Measurements from ENCODE around the gene OR12D3.
"Not testable (repeated sequence)": the region's sequence is repeated elsewhere in the genome, so short reads cannot be mapped to it uniquely, and the experiment has no call there.

OR12D3 gene

GRCh38 chr6:29375191-29375590, at the start of gene OR12D3:
Gene OR12D3 (minus strand): TSS chr6:29375291. CDS start chr6:29375287, 4 bp downstream.
- DNase-seq, result no peak

DNA sequence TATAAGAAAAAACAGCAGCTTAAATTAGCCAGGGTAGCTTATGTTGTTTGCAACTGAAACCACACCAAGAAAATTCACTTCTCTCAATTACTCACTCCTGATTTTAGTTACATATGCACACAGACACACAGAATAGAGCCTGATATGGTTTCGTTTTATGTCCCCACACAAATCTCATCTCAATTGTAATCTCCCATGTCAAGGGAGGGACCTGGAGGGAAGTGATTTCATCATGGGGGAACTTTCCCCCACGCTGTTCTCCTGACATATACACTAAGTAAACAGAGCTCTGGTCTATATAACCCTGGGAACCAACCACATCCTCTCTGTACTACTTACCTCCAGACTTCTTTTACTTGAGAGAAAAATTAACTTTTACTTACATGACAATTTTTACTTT, 49.5 kb upstream of the OR12D3 start:
- no peak for DNase-seq

- no peak for DNase-seq
These were observed 49.1 kb upstream of the OR12D3 start for GRCh38 chr6:29424168-29424567.

DNA sequence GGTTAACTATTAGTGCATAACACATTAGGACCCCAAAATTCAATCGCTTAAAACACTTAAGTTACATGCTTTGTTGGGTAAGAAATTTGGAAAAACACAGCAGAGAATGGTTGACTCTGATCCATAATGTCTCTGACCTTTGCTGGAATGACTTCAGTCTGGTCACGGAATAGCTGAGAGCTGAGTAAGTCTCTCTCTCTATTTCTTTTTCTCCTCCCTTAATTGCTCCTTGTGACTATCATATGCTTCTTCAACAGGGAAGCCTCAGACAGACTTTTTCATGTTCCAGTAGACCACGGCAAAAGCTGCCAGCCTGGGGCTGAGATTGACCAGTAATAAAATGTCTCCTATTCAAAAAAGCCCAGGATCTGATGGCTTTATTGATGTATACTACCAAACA, 44.4 kb upstream of the OR12D3 start:
- DNase-seq, result no peak

GRCh38 chr6:29414588-29414987, 39.5 kb upstream of the OR12D3 start, which contains the start of gene OR12D1:
Gene OR12D1 (plus strand): TSS chr6:29414928.
- DNase-seq, result no peak

GRCh38 chr6:29403801-29404200, 28.7 kb upstream of the OR12D3 start:
- DNase-seq, result no peak

- DNase-seq, result no peak
These were observed 24.4 kb upstream of the OR12D3 start for GRCh38 chr6:29399525-29399924.

- no peak for DNase-seq
These were observed 20.2 kb upstream of the OR12D3 start, which contains the start of gene OR12D2 for GRCh38 chr6:29395331-29395730. Gene OR12D2 (plus strand): TSS chr6:29395631. CDS start chr6:29396700, 1,069 bp downstream.

GRCh38 chr6:29388533-29388932, 13.4 kb upstream of the OR12D3 start:
- DNase-seq, result no peak

GRCh38 chr6:29376003-29376402, 912 bp upstream of the OR12D3 start:
- no peak for DNase-seq

GRCh38 chr6:29368765-29369164, 6.3 kb downstream of the OR12D3 start, which contains the start of gene OR5V1:
Gene OR5V1 (minus strand): TSS chr6:29368865. CDS start chr6:29356195, 12,670 bp downstream.
- DNase-seq, result no peak

DNA sequence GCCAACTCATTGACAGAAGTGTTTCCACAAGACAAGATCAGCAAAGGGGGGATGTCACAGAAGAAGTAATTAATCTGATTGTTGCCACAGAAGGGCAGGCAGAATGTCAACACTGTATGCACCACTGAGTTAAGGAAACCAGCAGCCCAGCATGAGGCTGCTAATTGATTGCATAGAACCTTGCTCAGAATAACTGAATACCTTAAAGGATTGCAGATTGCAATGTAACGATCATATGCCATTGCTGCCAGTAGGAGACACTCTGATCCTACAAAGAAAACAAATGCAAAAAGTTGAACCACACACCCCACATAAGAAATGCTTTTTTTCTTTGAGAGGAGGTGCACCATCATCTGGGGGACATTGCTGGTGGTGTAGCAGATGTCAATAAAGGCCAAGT, 19.5 kb downstream of the OR12D3 start:
- DNase-seq, result no peak

DNA sequence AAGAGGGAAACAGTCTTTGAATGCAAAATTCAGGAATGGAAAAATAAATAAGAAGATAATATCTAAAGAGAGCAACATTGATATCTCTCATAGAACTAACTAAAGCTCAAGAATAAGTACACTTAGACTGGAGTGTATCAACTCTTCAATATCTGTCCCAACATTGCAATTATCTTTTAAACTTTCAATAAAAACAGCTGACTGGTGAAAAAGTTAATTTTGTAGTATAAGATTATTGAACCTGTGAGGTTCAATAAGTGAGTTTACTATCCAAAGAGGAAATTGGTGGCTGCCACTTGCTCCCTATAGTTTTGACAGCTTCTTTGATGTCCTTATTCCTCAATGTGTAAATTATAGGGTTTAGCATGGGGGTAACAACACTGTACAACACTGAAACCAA, 20.1 kb downstream of the OR12D3 start:
- DNase-seq, result no peak

DNA sequence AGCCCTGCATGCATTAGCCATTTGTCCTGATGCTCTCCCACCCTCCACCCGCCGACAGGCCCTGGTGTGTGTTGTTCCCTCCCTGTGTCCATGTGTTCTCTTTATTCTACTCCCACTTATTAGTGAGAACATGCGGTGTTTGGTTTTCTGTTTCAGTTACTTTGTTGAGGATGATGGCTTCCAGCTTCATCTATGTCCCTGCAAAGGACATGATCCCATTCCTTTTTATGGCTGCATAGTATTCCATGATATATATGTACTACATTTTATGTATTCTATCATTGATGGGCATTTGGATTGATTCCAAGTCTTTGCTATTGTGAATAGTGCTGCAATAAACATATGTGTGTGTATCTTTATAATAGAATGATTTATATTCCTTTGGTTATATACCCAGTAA, 25.7 kb downstream of the OR12D3 start:
- not testable (repeated sequence) for DNase-seq

DNA sequence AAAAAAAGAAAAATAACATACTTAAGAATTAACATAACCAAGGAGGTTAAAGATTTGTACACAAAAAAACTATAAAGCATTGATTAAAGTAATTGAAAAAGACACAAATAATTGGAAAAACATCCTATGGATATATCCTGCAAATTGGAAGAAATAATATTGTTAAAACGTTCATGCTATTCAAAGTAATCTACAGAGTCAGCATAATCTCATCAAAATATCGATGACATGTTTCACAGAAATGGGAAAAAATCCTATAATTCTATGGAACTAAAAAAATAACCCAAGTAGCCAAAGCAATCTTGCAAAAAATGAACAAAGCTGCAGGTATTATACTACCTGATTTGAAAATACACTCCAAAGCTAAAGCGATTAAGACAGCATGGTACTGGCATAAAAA, 29.7 kb downstream of the OR12D3 start:
- DNase-seq, result no peak

DNA sequence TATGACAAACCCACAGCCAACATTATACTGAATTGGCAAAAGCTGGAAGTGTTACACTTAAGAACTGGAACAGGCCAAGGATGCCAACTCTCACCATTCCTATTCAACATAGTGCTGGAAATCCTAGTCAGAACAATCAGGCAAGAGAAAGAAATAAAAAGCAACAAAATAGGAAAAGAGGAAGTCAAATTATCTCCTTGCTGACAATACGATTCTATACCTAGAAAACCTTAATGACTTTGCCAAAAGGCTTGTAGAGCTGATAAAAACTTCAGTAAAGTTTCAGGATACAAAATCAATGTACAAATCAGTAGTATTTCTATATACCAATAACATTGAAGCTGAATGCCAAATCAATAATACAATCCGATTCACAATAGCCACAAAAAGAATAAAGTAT, 38.8 kb downstream of the OR12D3 start:
- DNase-seq, result no peak

DNA sequence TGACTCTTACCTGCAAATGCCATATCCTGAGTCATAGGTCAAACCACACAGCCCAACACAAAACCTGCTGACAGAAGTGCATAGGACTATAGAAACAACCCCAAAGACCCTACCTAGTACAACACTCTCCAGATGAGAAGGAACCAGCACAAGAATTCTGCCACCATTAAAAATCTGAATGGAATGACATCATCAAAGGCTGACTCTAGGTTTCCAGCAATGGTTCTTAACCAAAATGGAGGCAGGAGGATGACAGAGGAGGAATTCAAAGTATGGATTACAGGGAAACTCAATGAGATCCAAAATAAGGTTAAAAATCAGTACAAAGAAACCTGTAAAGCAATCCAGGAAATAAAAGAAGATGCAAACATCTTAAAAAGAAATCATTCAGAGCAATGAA, 42.4 kb downstream of the OR12D3 start:
- no peak for DNase-seq

- no peak for DNase-seq
These were observed 49.3 kb downstream of the OR12D3 start for GRCh38 chr6:29325777-29326176.

Data from CD4-positive, alpha-beta T cell treated with Interleukin-6 for 4 hours (primary cell).